OCI-LY1 (cell line): ENCODE measurements around the gene POTEJ.
"Not testable (repeated sequence)": the region's sequence is repeated elsewhere in the genome, so short reads cannot be mapped to it uniquely, and the experiment has no call there.

Experiments
- CTCF ChIP-seq: fragments of 200-600 bp; sonication (generic), shearing (Covaris generic); IDR thresholded peaks from 2 replicates; pipeline ENCODE4 v1.5.1; 2017; ENCODE audit warnings: mild to moderate bottlenecking, antibody characterized with exemption, low read length, moderate library complexity, mixed read lengths
- EZH2 ChIP-seq: fragments of 200-600 bp; sonication (generic), shearing (Covaris generic); IDR thresholded peaks from 2 replicates; pipeline ENCODE4 v1.8.0; 2017; ENCODE audit warnings: borderline replicate concordance, mixed run types, mild to moderate bottlenecking, antibody characterized with exemption, low read length, moderate library complexity, mixed read lengths

- not testable (repeated sequence) for TF ChIP-seq CTCF, EZH2
Observed at GRCh38 chr2:130692041-130692770, 81.0 kb downstream of the POTEJ start.
